B cell (primary cell): Measurements from ENCODE around the gene GGNBP2. TPM values are rescaled to one million over a fixed set of nuclear protein-coding genes. Genes with fewer than 3 reads are reported as not detected.

ENCODE experiments used
- ATAC-seq: fragments of 200-7000 bp; cut with Tn5 transposase; one replicate; pipeline ENCODE4 v1.10.0; 2021; ENCODE audit warnings: low read depth, mild to moderate bottlenecking, moderate number of reproducible peaks, moderate library complexity
- CTCF ChIA-PET: fragments of 350-600 bp; sonication (Branson Sonifier 250); formaldehyde crosslinking; loops from one replicate; lab custom pipeline; 2021; ENCODE audit warnings: antibody characterized with exemption, inconsistent platforms; lab: Charles Lee
- POLR2A ChIA-PET: fragments of 350-600 bp; sonication (Branson Sonifier 250); formaldehyde crosslinking; loops from one replicate; lab custom pipeline; 2021; ENCODE audit warnings: antibody characterized with exemption; lab: Charles Lee
- DNase-seq: peaks from one replicate; pipeline ENCODE4 v3.0.0; 2013
- H2AFZ ChIP-seq: 2 replicates; pipeline ENCODE4 v1.6.1; 2012; ENCODE audit warnings: mild to moderate bottlenecking, low read depth, low read length; ENCODE audit not compliant: insufficient read depth, poor library complexity, severe bottlenecking
- H3K27ac ChIP-seq, 2 donors: 1 replicate in 1 of 2; 2 replicates in 1 of 2; pipeline ENCODE4 v1.5.1; 2012 to 2013; ENCODE audit warnings: low read length in 2 of 2, mild to moderate bottlenecking in 2 of 2, moderate library complexity in 1 of 2
- H3K27me3 ChIP-seq, 4 experiments: fragments of 200-600 bp in 1 of 4; sonication (generic) in 1 of 4; replicated peaks in 1 of 4; 1 replicate in 2 of 4; 2 replicates in 2 of 4; pipeline versions ENCODE4 v1.6.1 to v1.7.0; 2013 to 2016; ENCODE audit warnings: low read length in 3 of 4, mild to moderate bottlenecking in 2 of 4, mixed read lengths in 1 of 4, moderate library complexity in 1 of 4; ENCODE audit not compliant: insufficient read depth in 4 of 4, control insufficient read depth in 3 of 4; ENCODE audit errors: control extremely low read depth in 1 of 4
- H3K36me3 ChIP-seq, 2 experiments: replicated peaks in 1 of 2; 1 replicate in 1 of 2; 2 replicates in 1 of 2; pipeline versions ENCODE4 v1.6.1 to v1.7.1; 2013; ENCODE audit warnings: low read length in 1 of 2; ENCODE audit not compliant: insufficient read depth in 2 of 2, control insufficient read depth in 1 of 2; ENCODE audit errors: control extremely low read depth in 1 of 2, extremely low read depth in 1 of 2
- H3K4me1 ChIP-seq, 2 donors: fragments of 200-600 bp in 1 of 2; sonication (generic) in 1 of 2; 1 replicate in 1 of 2; 2 replicates in 1 of 2; pipeline versions ENCODE4 v1.5.1 to v1.6.1; 2013 to 2017; ENCODE audit warnings: low read length in 2 of 2; ENCODE audit not compliant: control insufficient read depth in 2 of 2, insufficient read depth in 2 of 2
- H3K4me2 ChIP-seq: replicated peaks from 2 replicates; pipeline ENCODE3; 2012; ENCODE audit warnings: mild to moderate bottlenecking, low read depth, low read length; ENCODE audit not compliant: poor library complexity, severe bottlenecking
- H3K4me3 ChIP-seq, 5 experiments: fragments of 200-600 bp in 1 of 5; sonication (generic) in 1 of 5; 1 replicate in 3 of 5; 2 replicates in 2 of 5; pipeline versions ENCODE4 v1.5.1 to v1.7.0; 2011 to 2016; ENCODE audit warnings: low read length in 4 of 5, mild to moderate bottlenecking in 4 of 5, low read depth in 2 of 5, control low read depth in 1 of 5, moderate library complexity in 1 of 5; ENCODE audit not compliant: insufficient read depth in 1 of 5; ENCODE audit errors: control extremely low read depth in 1 of 5, extremely low read depth in 1 of 5
- H3K79me2 ChIP-seq: fragments of 200-600 bp; sonication (generic); one replicate; pipeline ENCODE4 v1.6.0; 2016; ENCODE audit warnings: low read length; ENCODE audit not compliant: control insufficient read depth, insufficient read depth
- H3K9ac ChIP-seq: fragments of 200-600 bp; sonication (generic); 2 replicates; pipeline ENCODE4 v1.6.1; 2017; ENCODE audit warnings: mild to moderate bottlenecking, low read length, moderate library complexity
- H3K9me3 ChIP-seq, 3 donors: one replicate each; pipeline versions ENCODE4 v1.6.1 to v1.7.1; 2013; ENCODE audit warnings: low read length in 2 of 3; ENCODE audit not compliant: control insufficient read depth in 2 of 3, insufficient read depth in 1 of 3; ENCODE audit errors: control extremely low read depth in 1 of 3
- H4K20me1 ChIP-seq: 2 replicates; pipeline ENCODE4 v1.6.0; 2012; ENCODE audit warnings: mild to moderate bottlenecking, low read length; ENCODE audit not compliant: insufficient read depth, control insufficient read depth, poor library complexity, severe bottlenecking
- H3K27ac Mint-ChIP-seq: one replicate; pipeline ENCODE4 v1.8.0; 2021; ENCODE audit warnings: mixed read lengths
- H3K27me3 Mint-ChIP-seq: one replicate; pipeline ENCODE4 v1.8.0; 2021; ENCODE audit warnings: mixed read lengths
- H3K4me1 Mint-ChIP-seq: one replicate; pipeline ENCODE4 v1.8.0; 2021; ENCODE audit warnings: mixed read lengths
- H3K4me3 Mint-ChIP-seq: one replicate; pipeline ENCODE4 v1.8.0; 2021; ENCODE audit warnings: mixed read lengths
- H3K9me3 Mint-ChIP-seq: one replicate; pipeline ENCODE4 v1.8.0; 2022; ENCODE audit warnings: mixed read lengths; ENCODE audit not compliant: insufficient read depth
- CTCF ChIP-seq: fragments of 200-600 bp; IDR thresholded peaks from one replicate; pipeline ENCODE4 v1.8.0; 2022; ENCODE audit warnings: antibody characterized with exemption, mild to moderate bottlenecking
- EZH2 ChIP-seq: IDR thresholded peaks from 2 replicates; pipeline ENCODE4 v1.6.1; 2012; ENCODE audit warnings: borderline replicate concordance, low read depth, mild to moderate bottlenecking, moderate library complexity, low read length; ENCODE audit not compliant: insufficient read depth, poor library complexity, severe bottlenecking
- WGBS: methylation state at CpG from one replicate; pipeline ENCODE4 v1.1.5; 2013; ENCODE audit warnings: missing lambda C conversion rate; ENCODE audit not compliant: insufficient coverage; 5-methylcytosine and 5-hydroxymethylcytosine counted together
- intact Hi-C: fragments of 100-400 bp; cut with micrococcal nuclease; formaldehyde crosslinking; loops from one replicate; pipeline ENCODE4 v1.10.0; 2022
- polyA plus RNA-seq: library from polyadenylated mRNA; depleted of rRNA; stranded (reverse); fragments of >200 nt; gene quantifications from 2 replicates; pipeline ENCODE4 v1.2.3, GENCODE V29; 2012
- total RNA-seq, 2 donors: library from RNA; stranded (reverse); fragments of 120-200 nt in 1 of 2; gene quantifications; 1 replicate in 1 of 2; 2 replicates in 1 of 2; pipeline versions ENCODE4 v1.2.3 to v1.2.4, GENCODE V29; 2013 to 2022

Gene GGNBP2
- total and polyA plus RNA-seq, 2 donors (not counting 1 experiment from before 2014, with no cell fraction given), result 107 to 137 TPM

DNA sequence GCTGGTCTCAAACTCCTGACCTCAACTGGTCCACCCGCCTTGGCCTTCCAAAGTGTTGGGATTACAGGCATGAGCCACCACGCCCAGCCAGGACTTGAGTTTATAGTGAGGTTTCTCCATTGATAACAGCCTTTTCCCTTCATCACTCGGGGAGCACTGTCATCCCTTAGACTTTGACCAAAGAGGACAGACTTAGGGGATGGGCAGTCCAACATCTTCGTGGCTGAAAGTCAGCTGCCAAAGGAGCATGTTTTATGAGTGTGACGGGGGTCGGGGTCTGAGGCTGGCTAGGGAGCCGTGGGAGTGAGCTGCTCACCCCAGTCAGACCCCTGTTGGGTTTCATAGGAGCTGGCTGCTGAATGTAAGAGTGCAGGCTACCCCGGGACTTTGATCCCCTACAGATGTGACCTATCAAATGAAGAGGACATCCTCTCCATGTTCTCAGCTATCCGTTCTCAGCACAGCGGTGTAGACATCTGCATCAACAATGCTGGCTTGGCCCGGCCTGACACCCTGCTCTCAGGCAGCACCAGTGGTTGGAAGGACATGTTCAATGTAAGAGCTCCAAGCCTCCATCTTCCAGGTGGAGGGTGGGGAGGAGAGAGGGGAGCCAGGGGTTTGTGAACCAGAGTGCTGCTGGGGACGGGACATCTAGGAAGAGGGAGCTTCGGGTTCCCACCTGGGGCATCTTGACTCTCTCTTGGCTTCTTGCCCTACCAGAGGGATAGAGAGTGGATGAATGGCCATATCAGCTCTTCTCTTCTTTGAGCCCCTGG, 50.1 kb downstream of the GGNBP2 start:
- Histone ChIP-seq H3K4me1 (peaks cover 11 to 13% of the 10 kb centered on the region in 2 donors), H3K79me2 (peaks cover 5% of the 10 kb centered on the region), H4K20me1 (no peaks in the 10 kb centered on the region), H3K36me3 (peaks cover 0 to 5% of the 10 kb centered on the region in 2 experiments), H3K9me3 (no peaks in the 10 kb centered on the region), H3K9ac (no peak overlapping the region), H3K4me2 (no peak overlapping the region), H2AFZ (no peak overlapping the region), H3K27ac (no peak overlapping the region), H3K4me3 (no peak overlapping the region), H3K27me3 (peaks cover 0 to 10% (median 0%) of the 10 kb centered on the region in 4 experiments)
- H3K9me3 Mint-ChIP-seq, result no peaks in the 10 kb centered on the region
- peaks cover 20% of the 10 kb centered on the region for H3K4me1 Mint-ChIP-seq
- TF ChIP-seq EZH2 (no peak), CTCF (no peak)
- DNase-seq (no peak), ATAC-seq (no peak)
- no peak overlapping the region for H3K4me3 Mint-ChIP-seq
- no peak overlapping the region for H3K27ac Mint-ChIP-seq
- H3K27me3 Mint-ChIP-seq, result no peaks in the 10 kb centered on the region
- 98% methylated on average over 9 of the region's 13 CpGs for WGBS
- intact Hi-C loops, result no loop called here
- CTCF ChIA-PET, result interaction anchor here (0.7 to 3.5 kb wide), 3 partner anchors 9 to 625 kb away, joined by 3 to 16 read pairs (median 3); no protein-coding TSS in a partner anchor
- POLR2A ChIA-PET, result no interaction called here

- Histone ChIP-seq H3K4me2 (no peak overlapping the region), H2AFZ (no peak overlapping the region), H3K9me3 (no peaks in the 10 kb centered on the region), H3K9ac (no peak overlapping the region), H4K20me1 (no peaks in the 10 kb centered on the region), H3K4me1 (peaks cover 12 to 18% of the 10 kb centered on the region in 2 donors), H3K4me3 (no peak overlapping the region), H3K36me3 (no peaks in the 10 kb centered on the region), H3K79me2 (peaks cover 14% of the 10 kb centered on the region), H3K27me3 (peaks cover 0 to 10% (median 0%) of the 10 kb centered on the region in 4 experiments), H3K27ac (no peak overlapping the region)
- DNase-seq (no peak), ATAC-seq (no peak)
- CTCF ChIA-PET, result no interaction called here
- POLR2A ChIA-PET, result no interaction called here
- H3K27me3 Mint-ChIP-seq, result no peaks in the 10 kb centered on the region
- 95% methylated on average over 4 of the region's 6 CpGs for WGBS
- no peak for TF ChIP-seq EZH2
- no peak overlapping the region for H3K4me3 Mint-ChIP-seq
- peaks cover 25% of the 10 kb centered on the region for H3K4me1 Mint-ChIP-seq
- H3K27ac Mint-ChIP-seq, result no peak overlapping the region
- intact Hi-C loops, result no loop called here
- no peaks in the 10 kb centered on the region for H3K9me3 Mint-ChIP-seq
These were observed 52.5 kb downstream of the GGNBP2 start for GRCh38 chr17:36597226-36597625.
